ENCODE results near the gene SLC9A3. TPM values are rescaled to one million over a fixed set of nuclear protein-coding genes. Genes with fewer than 3 reads are reported as not detected.

Gene SLC9A3
- total RNA-seq, 4 donors from 2014 or later: 2.4 to 3.8 (median 3.5) TPM

DNA sequence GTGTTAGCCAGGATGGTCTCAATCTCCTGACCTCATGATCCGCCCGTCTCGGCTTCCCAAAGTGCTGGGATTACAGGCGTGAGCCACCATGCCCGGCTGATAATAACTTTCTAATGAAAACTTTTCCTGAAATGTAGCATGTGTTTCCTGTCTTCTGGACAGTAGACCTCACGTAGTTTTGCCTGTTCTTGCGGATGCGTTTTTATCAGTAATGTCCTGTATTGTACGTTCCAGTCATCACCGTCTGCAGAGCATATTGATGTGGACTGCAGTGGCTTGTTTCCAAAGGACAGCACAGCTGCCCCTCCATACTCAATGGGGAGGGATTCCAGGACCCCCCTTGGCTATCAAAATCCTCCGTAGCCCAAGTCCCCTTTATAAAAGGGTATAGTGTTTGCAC lies 68.4 kb downstream of the SLC9A3 start:
- no peak overlapping the region for H3K4me3 ChIP-seq
- no peak for DNase-seq
- H3K4me1 ChIP-seq: peaks cover 21 to 73% (median 26%) of the 10 kb centered on the region in 3 donors
- H3K36me3 ChIP-seq: peaks cover 0 to 98% (median 23%) of the 10 kb centered on the region in 3 donors
- H3K27ac ChIP-seq: no peak overlapping the region
- H3K9me3 ChIP-seq: peaks cover 0 to 14% (median 12%) of the 10 kb centered on the region in 3 donors
- no peaks in the 10 kb centered on the region for H3K27me3 ChIP-seq
- intact Hi-C loops (cut with DNase I): no loop called here
- TF ChIP-seq, protein P1, sequence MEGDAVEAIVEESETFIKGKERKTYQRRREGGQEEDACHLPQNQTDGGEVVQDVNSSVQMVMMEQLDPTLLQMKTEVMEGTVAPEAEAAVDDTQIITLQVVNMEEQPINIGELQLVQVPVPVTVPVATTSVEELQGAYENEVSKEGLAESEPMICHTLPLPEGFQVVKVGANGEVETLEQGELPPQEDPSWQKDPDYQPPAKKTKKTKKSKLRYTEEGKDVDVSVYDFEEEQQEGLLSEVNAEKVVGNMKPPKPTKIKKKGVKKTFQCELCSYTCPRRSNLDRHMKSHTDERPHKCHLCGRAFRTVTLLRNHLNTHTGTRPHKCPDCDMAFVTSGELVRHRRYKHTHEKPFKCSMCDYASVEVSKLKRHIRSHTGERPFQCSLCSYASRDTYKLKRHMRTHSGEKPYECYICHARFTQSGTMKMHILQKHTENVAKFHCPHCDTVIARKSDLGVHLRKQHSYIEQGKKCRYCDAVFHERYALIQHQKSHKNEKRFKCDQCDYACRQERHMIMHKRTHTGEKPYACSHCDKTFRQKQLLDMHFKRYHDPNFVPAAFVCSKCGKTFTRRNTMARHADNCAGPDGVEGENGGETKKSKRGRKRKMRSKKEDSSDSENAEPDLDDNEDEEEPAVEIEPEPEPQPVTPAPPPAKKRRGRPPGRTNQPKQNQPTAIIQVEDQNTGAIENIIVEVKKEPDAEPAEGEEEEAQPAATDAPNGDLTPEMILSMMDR (IDR thresholded peaks at IDR 0.05): no peak
- no peak for TF ChIP-seq POLR2A (IDR thresholded peaks at IDR 0.05)
- WGBS, 2 donors: 93 to 96% methylated on average over 11 of the region's 11 CpGs

- Histone ChIP-seq H3K27me3 (no peaks in the 10 kb centered on the region), H3K4me1 (peaks cover 21 to 73% (median 26%) of the 10 kb centered on the region in 3 donors), H3K9me3 (peaks cover 0 to 14% (median 12%) of the 10 kb centered on the region in 3 donors), H3K4me3 (no peak overlapping the region), H3K36me3 (peaks cover 0 to 98% (median 21%) of the 10 kb centered on the region in 3 donors), H3K27ac (peak overlapping the region in 1 of 4 donors; percentile 77)
- no peak for DNase-seq
- WGBS, 2 donors: 92 to 93% methylated on average over 6 to 9 of the region's 11 CpGs
- intact Hi-C loops (cut with DNase I): no loop called here
- TF ChIP-seq, protein P1 (IDR thresholded peaks at IDR 0.05): no peak
- no peak for TF ChIP-seq POLR2A (IDR thresholded peaks at IDR 0.05)
Measured at GRCh38 chr5:454936-455335, 69.3 kb downstream of the SLC9A3 start.

- peaks cover 0 to 99% (median 27%) of the 10 kb centered on the region in 3 donors for H3K36me3 ChIP-seq
- H3K9me3 ChIP-seq: peaks cover 0 to 14% (median 12%) of the 10 kb centered on the region in 3 donors
- WGBS, 2 donors: 29 to 52% methylated on average over 6 to 8 of the region's 16 CpGs
- DNase-seq: no peak
- TF ChIP-seq POLR2A (IDR thresholded peaks at IDR 0.05): no peak
- TF ChIP-seq, protein P1 (IDR thresholded peaks at IDR 0.05): no peak
- intact Hi-C loops (cut with DNase I): no loop called here
- H3K27me3 ChIP-seq: no peaks in the 10 kb centered on the region
- H3K4me3 ChIP-seq: peak overlapping the region in 1 of 4 donors; percentile 3
- H3K4me1 ChIP-seq: peaks cover 21 to 65% (median 26%) of the 10 kb centered on the region in 3 donors
- peak overlapping the region; percentile 73 to 88 (median 80) for H3K27ac ChIP-seq
Measured at GRCh38 chr5:453725-454481, 70.3 kb downstream of the SLC9A3 start.

DNA sequence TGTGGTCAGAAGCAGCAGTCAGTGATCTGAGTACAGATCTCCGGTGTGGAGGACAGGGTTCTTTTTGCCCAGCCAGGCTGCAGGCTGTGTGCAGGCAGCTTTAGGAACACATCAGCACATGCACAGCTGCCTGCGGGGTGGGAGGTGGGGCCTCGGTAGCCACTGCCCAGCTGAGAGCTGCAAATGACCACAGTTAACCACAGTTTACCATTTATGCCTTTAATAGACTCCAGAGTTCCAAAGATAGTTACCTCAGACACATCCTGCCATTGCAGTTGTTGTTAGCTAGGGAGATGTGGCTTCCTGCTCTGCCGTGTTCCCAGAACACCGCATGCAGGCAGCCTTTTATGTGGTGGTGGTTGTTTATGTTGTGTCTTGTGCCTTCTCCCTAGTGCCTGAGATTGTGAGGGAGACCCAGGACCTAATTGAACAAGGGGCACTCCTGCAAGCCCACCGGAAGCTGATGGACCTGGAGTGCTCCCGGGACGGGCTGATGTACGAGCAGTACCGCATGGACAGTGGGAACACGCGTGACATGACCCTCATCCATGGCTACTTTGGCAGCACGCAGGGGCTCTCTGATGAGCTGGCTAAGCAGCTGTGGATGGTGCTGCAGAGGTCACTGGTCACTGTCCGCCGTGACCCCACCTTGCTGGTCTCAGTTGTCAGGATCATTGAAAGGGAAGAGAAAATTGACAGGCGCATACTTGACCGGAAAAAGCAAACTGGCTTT lies 71.1 kb downstream of the SLC9A3 start:
- Histone ChIP-seq H3K9me3 (peaks cover 0 to 14% (median 12%) of the 10 kb centered on the region in 3 donors), H3K27me3 (no peaks in the 10 kb centered on the region), H3K36me3 (peaks cover 5 to 99% (median 34%) of the 10 kb centered on the region in 3 donors), H3K4me1 (peaks cover 16 to 65% (median 20%) of the 10 kb centered on the region in 3 donors), H3K27ac (peak overlapping the region; percentile 73 to 88 (median 80)), H3K4me3 (no peak overlapping the region)
- TF ChIP-seq POLR2A (IDR thresholded peaks at IDR 0.05): no peak
- TF ChIP-seq, protein P1 (IDR thresholded peaks at IDR 0.05): no peak
- intact Hi-C loops (cut with DNase I): no loop called here
- no peak for DNase-seq
- 86 to 90% methylated on average over 2 to 8 of the region's 17 CpGs for WGBS, 2 donors

Measured in esophagus squamous epithelium (tissue), 5 donors.